HG02870 (cell line): ENCODE measurements around the gene SSPN.
"Not testable (repeated sequence)": the region's sequence is repeated elsewhere in the genome, so short reads cannot be mapped to it uniquely, and the experiment has no call there.

Experiments used
- ATAC-seq: cut with Tn5 transposase; IDR thresholded peaks from one replicate; pipeline ENCODE4 v1.9.1; 2021; ENCODE audit warnings: mild to moderate bottlenecking, moderate library complexity; ENCODE audit not compliant: unreplicated experiment

The SSPN gene

DNA sequence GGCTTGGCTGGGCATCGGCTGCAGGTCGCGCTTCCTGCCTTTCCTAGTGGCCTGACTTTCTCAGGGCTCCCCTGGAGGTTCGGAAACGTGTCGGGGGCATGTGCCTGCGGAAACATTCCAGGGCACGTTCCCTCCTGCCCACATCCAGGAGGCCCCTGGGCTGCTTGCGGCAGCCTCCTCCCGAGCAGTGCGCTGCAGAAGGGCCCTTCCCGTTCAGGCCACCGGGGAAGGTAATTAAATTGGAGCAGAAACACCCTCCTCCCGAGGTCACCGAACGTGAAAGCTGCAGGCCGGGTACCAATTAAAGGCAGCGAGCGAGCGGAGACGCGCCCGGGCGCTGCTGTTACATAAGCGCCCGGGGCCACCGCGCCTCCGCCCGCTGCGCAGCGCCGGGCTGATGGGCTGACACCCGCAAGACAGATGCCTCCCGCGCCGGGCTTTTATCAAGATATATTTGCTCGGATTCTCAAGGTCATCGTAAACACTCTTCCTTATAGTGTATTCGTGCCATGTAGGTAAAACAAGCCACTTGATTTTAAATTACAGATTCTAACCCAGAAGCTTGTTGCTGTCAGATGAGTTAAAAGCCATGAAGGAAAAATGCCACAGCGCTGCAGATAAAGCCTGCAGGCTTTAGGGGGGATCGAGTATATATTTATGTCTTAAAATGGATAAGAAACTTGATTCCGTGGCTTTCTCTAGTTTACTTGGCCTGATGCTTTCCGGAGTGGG, 31.4 kb downstream of the SSPN start:
- ATAC-seq: no peak

DNA sequence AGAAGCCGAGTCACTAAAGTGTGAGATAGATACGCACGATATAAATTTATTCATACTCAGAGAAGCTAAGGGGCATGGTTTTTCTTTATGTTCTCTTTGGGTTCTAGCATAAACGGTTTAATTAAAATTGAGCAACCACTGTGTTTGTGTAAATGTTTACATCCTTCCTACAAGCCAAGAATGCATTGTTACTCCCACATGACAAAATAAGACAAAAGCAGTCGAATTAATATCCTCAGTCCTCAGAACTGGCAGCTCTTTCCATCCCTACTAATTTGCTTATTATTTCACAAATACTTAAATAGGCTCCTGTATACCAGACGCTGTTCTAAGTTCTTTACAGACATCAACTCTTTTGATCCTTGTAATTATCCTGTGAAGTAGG, 32.0 kb downstream of the SSPN start:
- ATAC-seq: no peak

DNA sequence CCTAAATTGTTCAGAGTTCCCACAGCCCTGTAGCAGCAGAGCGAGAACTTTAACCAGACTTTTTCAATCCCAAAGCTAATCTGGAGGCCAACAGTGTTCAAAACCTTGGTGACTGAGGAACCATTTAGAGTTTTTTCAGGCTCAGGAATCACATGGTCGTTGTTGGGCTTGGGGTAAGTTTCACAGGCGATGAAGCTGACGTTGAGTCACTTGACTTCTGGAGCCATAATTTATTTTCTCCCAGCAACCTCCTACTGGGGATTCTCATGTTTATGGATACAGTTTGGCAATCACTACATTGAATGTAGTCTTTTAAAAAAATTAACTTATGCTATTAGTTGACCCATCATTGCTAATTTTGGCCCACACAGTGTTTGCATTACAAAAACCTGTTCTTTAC, 34.5 kb downstream of the SSPN start:
- no peak for ATAC-seq

DNA sequence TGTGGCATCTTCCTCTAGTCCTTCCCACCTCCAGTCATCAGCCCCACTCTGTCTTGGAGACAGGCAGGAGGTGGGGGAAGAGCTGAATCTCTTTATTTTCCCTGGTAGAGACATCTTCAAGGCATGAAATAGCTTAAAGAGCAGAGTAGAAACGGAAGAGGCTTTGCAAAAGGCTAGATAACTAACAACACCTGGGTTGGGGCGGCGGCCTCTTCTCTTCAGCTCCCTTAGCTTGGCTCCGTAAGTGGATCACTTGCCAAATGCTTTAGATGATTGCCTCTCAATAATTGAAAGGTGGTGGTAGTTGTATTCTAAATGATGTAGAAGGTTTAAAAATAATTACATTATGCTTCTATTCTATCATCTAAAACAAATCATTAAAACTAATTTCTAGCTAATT, 36.1 kb downstream of the SSPN start:
- ATAC-seq: no peak

DNA sequence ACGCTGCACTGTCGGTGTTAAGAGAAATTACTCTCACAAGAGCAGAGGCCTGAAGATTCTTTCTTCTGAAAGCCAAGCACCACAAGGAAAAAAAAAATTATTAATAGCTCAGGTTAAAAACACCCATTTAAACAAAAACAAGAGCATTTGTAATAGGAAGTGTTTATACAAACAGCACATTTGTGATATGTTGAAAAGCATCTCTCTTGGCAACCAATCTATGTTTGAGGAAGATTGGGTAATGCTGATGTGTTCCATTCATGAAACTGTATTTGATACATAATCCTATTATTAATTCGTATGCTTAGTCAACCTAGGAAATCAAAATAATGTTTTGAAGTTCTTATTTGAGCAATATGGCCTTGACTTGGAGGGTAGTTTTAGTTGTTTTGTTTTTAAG, 36.5 kb downstream of the SSPN start:
- ATAC-seq: no peak

DNA sequence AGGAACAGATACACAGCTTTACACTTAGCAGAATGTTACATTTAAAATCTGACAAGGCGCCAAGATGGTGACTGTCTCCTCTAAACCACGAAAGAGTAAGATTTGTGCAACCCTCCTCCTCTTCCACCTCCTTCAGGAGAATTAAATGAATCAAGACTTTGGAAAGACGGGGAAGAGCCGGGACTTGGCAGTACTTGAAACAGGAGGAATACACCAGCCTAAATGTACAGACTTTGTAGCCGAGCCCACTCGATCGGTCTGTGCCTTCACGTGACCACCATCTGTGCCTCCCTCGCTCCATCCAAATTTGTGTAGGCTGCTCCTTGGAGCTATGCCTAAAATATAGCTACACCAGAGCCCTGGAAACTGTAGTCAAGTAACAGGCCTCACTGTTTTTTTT, 38.3 kb downstream of the SSPN start:
- ATAC-seq: no peak

DNA sequence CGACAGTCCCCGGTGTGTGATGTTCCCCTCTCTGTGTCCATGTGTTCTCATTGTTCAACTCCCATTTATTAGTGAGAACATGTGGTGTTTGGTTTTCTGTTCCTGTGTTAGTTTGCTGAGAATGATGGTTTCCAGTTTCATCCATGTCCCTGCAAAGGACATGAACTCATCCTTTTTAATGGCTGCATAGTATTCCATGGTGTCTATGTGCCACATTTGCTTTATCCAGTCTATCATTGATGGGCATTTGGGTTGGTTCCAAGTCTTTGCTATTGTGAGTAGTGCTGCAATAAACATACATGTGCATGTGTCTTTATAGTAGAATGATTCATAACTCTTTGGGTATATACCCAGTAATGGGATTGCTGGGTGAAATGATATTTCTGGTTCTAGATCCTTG, 40.1 kb downstream of the SSPN start:
- not testable (repeated sequence) for ATAC-seq

DNA sequence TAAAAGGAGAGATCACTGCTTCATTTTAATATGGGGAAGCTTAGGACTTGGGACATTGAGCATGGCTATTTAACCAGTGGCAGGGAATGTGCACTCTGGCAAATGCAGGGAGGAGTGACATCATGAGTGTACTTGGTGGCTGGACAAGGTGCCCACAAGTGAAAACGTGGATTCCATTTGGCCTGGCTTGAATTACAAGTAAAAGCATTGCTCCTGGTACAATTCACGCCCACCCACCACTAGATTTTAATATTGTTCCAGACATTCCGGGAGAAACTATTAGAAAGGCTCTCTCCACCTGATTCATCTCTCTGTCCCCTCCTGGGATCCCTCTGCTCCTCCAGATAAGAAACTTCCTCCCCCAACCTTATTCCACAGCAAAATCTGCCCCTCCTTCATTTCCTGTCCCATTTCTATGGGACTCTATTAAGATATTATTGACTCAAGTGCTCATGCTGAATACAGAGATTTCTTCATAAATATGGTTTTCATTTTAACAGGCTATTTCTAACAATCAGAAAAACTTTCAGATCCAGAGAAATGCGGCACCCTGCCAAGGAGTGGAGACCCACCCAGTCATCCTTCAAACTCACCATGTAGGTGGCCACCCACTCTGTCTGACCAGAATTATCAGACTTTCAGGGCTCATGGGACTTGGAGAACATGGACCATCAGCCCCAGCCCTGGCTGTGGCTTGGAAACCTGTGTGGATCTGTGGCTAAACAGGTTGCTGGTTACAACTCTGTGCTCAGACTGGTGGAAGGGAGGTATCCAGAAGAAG, 43.2 kb downstream of the SSPN start:
- no peak for ATAC-seq

DNA sequence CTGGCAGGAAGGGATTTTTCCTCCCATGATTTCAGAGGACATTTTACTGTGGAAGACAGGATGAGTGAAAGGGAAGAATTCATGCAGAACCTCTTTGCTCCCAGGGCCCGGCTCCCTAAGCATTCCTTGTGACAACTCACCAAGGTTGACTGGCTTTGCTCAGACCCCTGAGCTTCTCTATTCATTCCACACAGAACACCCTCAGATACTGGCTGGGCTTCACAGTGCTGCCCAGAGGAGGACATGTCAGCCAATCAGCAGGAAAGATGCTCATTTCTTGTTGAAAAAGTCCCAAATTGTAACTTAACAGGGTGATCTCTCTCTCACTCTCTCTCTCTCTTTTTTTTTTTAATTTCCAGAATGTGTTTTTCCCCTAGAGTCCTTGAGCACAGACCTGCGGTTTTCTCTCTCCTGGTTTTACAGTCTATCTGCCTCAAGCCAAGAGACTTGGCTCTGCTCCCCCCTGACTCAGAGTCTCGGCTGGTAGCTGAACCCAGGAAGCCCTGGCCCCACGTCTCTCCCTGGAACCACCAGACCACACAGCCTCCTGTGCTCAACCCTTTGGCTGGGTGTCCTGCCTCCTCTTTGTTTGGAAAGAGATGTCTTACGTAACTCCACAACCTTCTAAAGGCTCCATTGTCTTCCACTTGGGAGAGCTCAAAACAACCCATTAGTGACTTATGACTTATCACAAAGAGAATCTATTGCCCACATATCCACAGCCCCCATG, 43.9 kb downstream of the SSPN start:
- ATAC-seq: no peak

DNA sequence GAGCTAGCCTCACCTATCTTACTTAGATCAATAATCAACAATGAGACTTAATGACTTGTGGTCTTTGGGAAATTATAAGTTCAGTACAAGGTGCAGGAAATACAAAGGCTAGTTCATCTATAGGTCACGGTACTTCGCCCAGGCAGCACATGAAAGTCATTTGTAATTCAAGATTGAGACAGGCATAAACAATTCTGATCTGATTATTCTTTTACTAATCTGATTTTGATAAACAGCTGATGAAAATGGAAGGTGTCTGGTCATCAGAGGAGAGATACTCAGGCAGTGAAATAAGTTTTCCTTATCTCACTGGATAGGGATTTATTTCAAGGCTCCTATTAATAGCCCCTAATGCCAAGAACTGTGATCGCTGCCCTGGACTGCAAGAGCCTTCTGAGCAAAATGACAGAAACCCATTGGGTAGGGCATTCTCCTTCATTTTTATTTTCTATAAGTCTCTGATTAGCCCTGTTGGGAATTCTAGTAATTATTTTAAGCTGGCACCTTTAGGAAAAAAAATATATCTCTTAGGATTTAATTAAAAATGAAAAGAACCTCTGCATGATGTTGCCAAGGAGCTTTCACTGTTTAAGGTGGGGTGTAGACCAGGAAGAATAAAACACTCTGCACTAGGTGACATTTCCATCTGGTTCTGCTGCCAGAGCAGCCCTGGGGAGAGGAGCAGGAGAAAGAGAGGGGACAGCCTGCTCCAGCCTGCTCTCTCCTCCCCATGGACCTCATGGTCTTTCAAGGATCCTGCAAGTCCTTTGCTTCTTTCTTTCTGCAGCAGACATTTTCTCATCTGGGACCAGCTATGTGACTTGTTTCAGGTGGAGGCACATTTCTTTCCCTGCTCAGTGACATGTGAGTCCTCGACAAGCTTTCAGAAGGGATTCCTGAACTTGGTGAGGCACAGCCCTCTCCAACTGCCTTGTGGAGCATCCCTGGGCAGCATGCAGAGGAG, 44.8 kb downstream of the SSPN start:
- no peak for ATAC-seq

DNA sequence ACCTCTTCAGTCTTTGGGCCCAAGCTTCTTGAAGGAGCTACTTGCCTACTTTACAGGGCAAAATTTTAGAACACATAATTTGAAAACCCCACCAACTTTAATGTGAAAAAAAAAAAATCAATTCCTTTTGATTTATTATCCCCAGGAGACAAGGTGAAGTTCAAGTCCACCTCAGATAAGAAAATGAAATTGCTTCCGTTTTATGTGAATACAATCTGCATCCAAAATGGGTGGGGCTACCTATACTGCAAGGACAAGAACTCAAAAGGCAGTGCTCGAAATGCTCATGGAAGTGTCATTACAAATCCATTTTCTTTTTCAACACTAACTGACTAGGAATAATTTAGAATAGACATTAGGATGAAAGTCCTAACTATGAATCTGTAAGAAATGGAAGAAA, 45.7 kb downstream of the SSPN start:
- no peak for ATAC-seq

DNA sequence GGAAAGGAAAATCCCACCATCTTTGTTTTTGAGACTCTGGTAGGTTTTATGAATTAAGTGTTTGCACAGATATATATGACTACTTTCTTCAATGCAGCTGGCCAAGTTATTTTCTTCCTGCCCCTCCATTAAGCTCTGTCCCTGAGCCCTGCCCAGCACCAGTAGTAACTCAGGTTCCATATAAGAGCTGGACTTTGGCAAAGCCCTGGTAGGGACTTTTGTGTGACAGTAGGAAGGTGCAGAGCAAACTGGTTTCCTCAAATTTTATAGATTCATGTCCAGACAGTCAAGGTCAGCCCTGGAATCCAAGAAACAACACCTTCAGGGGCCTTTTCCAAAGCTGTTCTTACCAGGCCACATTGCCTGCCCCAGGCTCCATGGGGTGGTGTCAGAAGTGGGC, 47.3 kb downstream of the SSPN start:
- no peak for ATAC-seq

DNA sequence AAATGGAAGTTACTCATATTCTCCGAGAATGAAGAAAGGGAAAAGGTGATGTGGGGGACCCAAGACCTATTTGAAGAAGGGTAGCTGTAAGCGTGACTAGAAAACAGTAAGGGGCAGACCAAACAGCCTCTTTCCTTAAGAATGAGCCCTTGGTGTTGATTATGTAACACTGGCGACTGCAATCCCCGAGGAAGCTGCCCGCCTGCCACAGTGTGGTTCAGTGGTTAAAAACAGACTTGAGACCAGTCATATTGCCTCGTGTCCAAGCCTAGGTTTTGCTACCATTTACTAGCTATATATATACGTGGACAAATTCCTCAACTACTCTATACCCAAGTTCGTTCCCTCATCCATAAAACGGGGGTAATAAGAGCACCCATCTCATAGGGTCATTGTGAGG, 49.1 kb downstream of the SSPN start:
- ATAC-seq: no peak

DNA sequence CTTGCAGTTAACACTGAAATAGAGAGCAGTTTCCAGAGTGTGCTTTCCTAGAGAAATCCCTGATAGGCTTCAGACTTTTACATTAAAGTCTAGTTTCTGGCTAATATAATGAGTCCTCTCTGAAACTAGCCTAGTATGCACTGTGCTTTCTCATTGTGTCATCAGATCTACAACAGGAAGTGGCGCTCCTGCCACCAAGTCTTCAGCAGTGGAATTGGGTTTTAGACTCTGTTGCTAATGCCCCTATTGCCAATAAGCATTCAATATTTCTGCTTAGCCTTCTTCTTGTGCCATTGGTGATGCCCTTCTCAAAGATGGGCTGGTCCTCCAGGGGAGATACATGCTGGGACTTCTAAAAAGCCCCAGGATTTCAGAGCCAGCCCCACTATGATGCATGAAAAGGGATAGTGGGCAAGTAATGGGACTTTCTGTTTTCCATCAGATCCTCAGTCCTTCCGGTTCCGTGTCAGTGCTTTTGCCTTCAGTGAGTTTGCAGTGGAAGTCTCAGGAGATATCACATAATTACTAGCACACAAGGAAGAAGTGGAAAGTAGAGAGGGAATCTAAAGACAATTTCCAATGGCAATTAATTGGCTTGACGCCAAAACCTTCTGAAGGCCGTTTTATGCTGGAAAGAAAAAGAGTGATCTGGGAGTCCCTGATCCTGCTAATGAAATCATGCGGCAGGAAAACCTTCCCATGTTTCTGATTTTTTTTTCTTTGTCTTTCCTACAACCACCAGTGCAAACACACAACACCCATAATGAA, 50.0 kb downstream of the SSPN start:
- no peak for ATAC-seq

DNA sequence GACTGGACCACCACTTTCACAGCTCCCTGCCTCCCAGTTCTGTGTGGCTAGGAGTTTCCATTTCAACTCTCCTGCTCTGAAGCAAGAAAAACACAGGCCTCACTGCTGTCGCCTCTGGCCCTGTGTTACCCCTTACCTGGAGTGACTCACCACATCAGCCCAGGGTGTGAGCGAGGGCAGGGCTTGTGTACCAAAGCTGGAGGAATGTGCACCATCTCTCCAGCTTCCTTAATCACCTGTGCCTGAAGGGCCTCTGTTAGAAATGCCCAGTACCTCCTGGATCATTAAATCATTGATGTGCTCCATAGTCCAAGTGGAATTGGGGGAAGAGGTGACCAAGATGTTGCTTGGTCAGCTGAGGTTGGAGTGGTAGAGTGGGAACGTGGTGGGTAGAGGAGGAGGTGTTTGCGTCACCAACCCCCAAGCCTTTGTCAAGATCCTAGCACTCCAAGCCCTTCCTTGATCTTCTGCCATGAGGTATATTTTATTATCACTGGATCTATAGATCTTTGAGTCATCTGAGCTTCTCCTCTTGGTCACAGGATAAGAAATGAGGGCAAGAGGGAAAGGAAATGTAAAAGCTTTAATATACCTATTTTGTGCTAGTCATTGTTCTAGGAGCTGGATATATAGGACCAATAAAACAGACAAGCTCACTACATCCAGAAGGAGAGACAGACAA, 51.3 kb downstream of the SSPN start:
- ATAC-seq: no peak

DNA sequence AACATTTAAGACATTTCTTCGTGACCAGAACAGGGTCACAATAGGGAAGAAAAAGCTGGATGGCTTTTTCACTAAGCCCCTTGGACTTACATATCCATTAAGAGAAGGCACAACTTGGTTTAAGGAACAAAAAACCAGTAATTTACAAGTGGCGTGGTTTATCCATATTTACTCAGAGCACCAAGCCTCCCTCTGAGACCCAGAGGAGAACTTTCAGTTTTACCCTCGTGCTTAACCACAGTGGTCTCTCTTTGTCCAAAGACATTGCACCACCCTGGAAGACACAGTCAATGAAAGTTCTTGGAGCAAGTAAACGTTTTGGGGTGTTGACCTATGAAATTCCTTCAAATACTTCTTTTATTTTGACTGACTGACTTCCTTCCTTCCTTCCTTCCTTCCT, 52.5 kb downstream of the SSPN start:
- ATAC-seq: no peak

DNA sequence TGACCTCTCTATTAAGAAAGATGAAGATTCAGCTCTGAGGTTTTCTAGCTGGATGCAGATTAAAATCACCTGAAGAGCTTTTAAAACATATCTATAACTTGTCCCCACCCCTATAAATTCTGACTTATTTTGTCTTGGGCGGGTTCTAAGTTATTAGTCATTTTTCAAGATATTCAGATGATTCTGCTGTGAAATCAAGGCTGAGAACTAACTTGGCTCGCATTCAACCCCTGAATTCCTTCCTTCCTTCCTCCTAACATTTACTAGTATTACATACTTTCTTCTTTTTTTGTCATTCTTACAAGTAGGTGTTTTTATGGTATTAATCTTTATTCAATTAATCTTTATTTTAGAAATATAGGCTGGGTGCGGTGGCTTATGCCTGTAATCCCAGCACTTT, 55.4 kb downstream of the SSPN start:
- ATAC-seq: no peak

DNA sequence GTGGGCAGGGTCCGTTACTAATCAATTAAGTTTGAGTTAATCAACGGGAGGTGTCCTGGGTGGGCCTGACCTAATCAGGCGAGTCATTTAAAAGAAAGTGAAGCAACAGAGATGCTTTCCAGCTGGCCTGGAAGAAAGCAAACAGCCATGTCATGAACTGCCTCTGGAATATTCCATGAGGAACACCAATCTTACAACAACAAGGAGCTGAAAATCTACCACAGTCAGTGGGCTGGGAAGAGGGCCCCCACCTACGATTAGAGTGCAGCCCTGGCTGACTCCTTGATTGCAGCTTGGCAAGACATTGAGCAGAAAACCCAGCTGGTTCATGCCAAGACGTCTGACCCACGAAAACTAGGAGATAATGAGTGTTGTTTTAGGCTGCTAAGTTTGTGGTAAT, 56.2 kb downstream of the SSPN start:
- ATAC-seq: no peak

DNA sequence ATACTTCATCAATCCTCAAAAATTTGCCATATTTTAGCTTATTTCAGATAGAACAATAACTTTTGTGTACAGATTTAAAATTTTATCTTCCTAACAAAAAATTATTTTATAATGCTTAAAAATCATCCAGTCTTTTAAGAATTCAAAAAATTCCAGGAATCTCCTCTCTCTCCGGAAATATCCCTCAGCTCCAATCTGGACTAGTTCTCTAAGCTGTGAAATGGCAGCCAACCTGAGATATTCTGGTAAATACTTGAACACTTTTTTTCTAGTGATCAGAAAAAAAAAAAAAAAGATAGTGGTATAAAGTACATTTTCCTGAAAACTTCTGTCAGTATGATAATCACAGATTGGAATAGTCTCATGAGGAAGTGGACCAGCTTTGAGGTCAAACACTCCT, 57.6 kb downstream of the SSPN start:
- ATAC-seq: no peak
